Large intestine (tissue), 3 donors: ENCODE results near the gene MYBPC1. TPM values are rescaled to one million over a fixed set of nuclear protein-coding genes. Genes with fewer than 3 reads are reported as not detected.
"Not testable (repeated sequence)": the region's sequence is repeated elsewhere in the genome, so short reads cannot be mapped to it uniquely, and the experiment has no call there.

Experiments
- DNase-seq, 2 donors: peaks; one replicate each; pipeline versions ENCODE4 v3.0.0 to v3.0.0-alpha.2; 2013
- H3K27ac ChIP-seq: one replicate; pipeline ENCODE4 v1.5.1; 2013; ENCODE audit warnings: low read length
- H3K27me3 ChIP-seq: 2 replicates; pipeline ENCODE4 v1.6.1; 2013; ENCODE audit warnings: low read length; ENCODE audit not compliant: control insufficient read depth, insufficient read depth
- H3K36me3 ChIP-seq: 2 replicates; pipeline ENCODE4 v1.6.1; 2013; ENCODE audit warnings: low read length; ENCODE audit not compliant: control insufficient read depth, insufficient read depth
- H3K4me1 ChIP-seq: one replicate; pipeline ENCODE4 v1.6.1; 2013; ENCODE audit warnings: low read length; ENCODE audit not compliant: control insufficient read depth, insufficient read depth
- H3K4me3 ChIP-seq: one replicate; pipeline ENCODE4 v1.5.1; 2013; ENCODE audit warnings: low read length
- H3K9me3 ChIP-seq: one replicate; pipeline ENCODE4 v1.6.1; 2013; ENCODE audit warnings: mild to moderate bottlenecking, low read depth, low read length, moderate library complexity; ENCODE audit not compliant: control insufficient read depth
- WGBS: methylation state at CpG from one replicate; pipeline ENCODE4 v1.1.5; 2013; ENCODE audit warnings: low lambda C conversion rate; ENCODE audit not compliant: insufficient coverage; 5-methylcytosine and 5-hydroxymethylcytosine counted together
- polyA plus RNA-seq: library from polyadenylated mRNA; unstranded; fragments of 120-200 nt; gene quantifications from one replicate; pipeline ENCODE4 v1.2.1, GENCODE V29; 2013

The MYBPC1 gene
- polyA plus RNA-seq, 1 donor = 4.0 TPM

GRCh38 chr12:101650346-101651117 lies 55.8 kb downstream of the MYBPC1 start:
- Histone ChIP-seq H3K4me1 (peaks cover 9% of the 10 kb centered on the region), H3K27ac (no peak overlapping the region), H3K27me3 (no peaks in the 10 kb centered on the region), H3K9me3 (no peaks in the 10 kb centered on the region), H3K36me3 (no peaks in the 10 kb centered on the region), H3K4me3 (no peak overlapping the region)
- no CpG with 5 or more reads among the region's 4 CpGs for WGBS
- no peak for DNase-seq

DNA sequence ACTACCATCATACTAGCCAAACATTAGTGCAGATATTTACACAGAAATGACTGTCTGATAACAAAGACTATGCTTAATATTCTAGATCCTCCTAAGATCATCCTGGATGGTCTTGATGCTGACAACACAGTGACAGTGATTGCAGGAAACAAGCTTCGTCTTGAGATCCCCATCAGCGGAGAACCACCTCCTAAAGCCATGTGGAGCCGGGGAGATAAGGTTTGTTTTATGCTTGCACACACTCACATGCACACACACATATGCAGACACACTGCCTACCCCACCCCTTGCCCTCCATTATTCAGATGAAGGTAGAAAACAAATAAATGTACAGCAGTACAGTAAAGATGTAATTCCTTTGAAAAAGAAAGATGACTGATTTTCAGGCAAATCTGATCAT lies 58.3 kb downstream of the MYBPC1 start:
- H3K9me3 ChIP-seq = no peaks in the 10 kb centered on the region
- peak in 1 of 2 donors; percentile 44 for DNase-seq
- WGBS = no CpG with 5 or more reads among the region's 3 CpGs
- H3K27ac ChIP-seq = no peak overlapping the region
- H3K27me3 ChIP-seq = no peaks in the 10 kb centered on the region
- H3K36me3 ChIP-seq = no peaks in the 10 kb centered on the region
- no peak overlapping the region for H3K4me3 ChIP-seq
- peaks cover 9% of the 10 kb centered on the region for H3K4me1 ChIP-seq

GRCh38 chr12:101653503-101653902 lies 58.7 kb downstream of the MYBPC1 start:
- 10% methylated on average over 2 of the region's 3 CpGs for WGBS
- no peak overlapping the region for H3K4me3 ChIP-seq
- H3K4me1 ChIP-seq = peaks cover 9% of the 10 kb centered on the region
- no peaks in the 10 kb centered on the region for H3K27me3 ChIP-seq
- peak; percentile 44 to 79 for DNase-seq
- peak overlapping the region; percentile 21 for H3K27ac ChIP-seq
- no peaks in the 10 kb centered on the region for H3K36me3 ChIP-seq
- H3K9me3 ChIP-seq = no peaks in the 10 kb centered on the region

- Histone ChIP-seq H3K36me3 (no peaks in the 10 kb centered on the region), H3K4me3 (no peak overlapping the region), H3K9me3 (no peaks in the 10 kb centered on the region), H3K27me3 (no peaks in the 10 kb centered on the region), H3K27ac (no peak overlapping the region), H3K4me1 (peaks cover 9% of the 10 kb centered on the region)
- no CpG with 5 or more reads among the region's 1 CpG for WGBS
- DNase-seq = no peak
Observed at GRCh38 chr12:101654442-101654841, 59.7 kb downstream of the MYBPC1 start.

GRCh38 chr12:101655393-101655792 lies 60.6 kb downstream of the MYBPC1 start:
- no peak overlapping the region for H3K4me3 ChIP-seq
- WGBS = 83% methylated on average over 1 of the region's 2 CpGs
- DNase-seq = no peak
- H3K27me3 ChIP-seq = no peaks in the 10 kb centered on the region
- no peaks in the 10 kb centered on the region for H3K9me3 ChIP-seq
- no peak overlapping the region for H3K27ac ChIP-seq
- peaks cover 9% of the 10 kb centered on the region for H3K4me1 ChIP-seq
- no peaks in the 10 kb centered on the region for H3K36me3 ChIP-seq

- H3K4me1 ChIP-seq, H3K27ac ChIP-seq, H3K4me3 ChIP-seq, H3K36me3 ChIP-seq, H3K27me3 ChIP-seq, DNase-seq, H3K9me3 ChIP-seq: not testable (repeated sequence)
- no CpG with 5 or more reads among the region's 2 CpGs for WGBS
Observed at GRCh38 chr12:101660662-101661061, 65.9 kb downstream of the MYBPC1 start.

DNA sequence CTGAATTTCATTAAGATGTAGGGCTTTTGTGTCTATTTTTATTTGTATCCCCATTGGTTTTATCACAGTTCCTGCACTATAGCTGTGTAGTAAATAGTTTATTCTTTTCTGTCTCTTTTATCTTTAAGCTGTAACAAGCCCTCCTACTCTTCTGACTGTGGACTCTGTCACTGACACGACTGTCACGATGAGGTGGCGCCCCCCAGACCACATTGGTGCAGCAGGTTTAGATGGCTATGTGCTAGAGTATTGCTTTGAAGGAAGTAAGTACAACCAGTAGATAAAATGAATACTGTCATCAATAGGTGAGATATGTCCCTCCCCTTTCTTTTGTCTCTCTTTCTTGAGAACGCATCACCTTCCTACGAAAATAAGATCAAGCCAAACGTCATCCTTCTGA lies 68.5 kb downstream of the MYBPC1 start:
- Histone ChIP-seq H3K27me3 (no peaks in the 10 kb centered on the region), H3K36me3 (no peaks in the 10 kb centered on the region), H3K4me3 (no peak overlapping the region), H3K9me3 (no peaks in the 10 kb centered on the region), H3K27ac (no peak overlapping the region), H3K4me1 (peaks cover 4% of the 10 kb centered on the region)
- DNase-seq = no peak
- WGBS = 67% methylated on average over 3 of the region's 6 CpGs

DNA sequence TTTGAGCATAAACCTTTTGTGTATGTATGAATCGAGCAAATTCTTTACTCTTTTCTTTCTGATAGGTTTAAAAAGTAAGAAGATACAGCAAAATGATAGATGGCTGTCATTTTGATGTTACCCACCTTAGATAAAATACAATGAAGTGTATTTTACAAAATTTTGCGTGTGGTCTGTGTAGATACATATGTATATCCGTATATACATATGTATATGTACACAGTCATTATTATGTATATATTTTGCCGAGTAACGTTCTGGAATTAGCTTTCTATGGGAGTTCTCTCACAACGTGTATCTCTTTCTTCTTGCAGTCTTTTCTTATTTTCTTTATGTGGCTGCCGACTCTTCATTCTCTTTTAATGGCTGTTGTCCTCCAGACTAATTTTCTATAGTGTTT lies 70.2 kb downstream of the MYBPC1 start:
- H3K9me3 ChIP-seq = no peaks in the 10 kb centered on the region
- peaks cover 4% of the 10 kb centered on the region for H3K4me1 ChIP-seq
- DNase-seq = no peak
- no peak overlapping the region for H3K27ac ChIP-seq
- no peak overlapping the region for H3K4me3 ChIP-seq
- WGBS = 94% methylated on average over 5 of the region's 7 CpGs
- no peaks in the 10 kb centered on the region for H3K36me3 ChIP-seq
- H3K27me3 ChIP-seq = no peaks in the 10 kb centered on the region

- Histone ChIP-seq H3K36me3 (no peaks in the 10 kb centered on the region), H3K4me3 (no peak overlapping the region), H3K27me3 (no peaks in the 10 kb centered on the region), H3K9me3 (no peaks in the 10 kb centered on the region), H3K4me1 (peaks cover 4% of the 10 kb centered on the region), H3K27ac (no peak overlapping the region)
- no peak for DNase-seq
- WGBS = 100% methylated on average over 1 of the region's 7 CpGs
Observed at GRCh38 chr12:101666052-101666728, 71.4 kb downstream of the MYBPC1 start.

DNA sequence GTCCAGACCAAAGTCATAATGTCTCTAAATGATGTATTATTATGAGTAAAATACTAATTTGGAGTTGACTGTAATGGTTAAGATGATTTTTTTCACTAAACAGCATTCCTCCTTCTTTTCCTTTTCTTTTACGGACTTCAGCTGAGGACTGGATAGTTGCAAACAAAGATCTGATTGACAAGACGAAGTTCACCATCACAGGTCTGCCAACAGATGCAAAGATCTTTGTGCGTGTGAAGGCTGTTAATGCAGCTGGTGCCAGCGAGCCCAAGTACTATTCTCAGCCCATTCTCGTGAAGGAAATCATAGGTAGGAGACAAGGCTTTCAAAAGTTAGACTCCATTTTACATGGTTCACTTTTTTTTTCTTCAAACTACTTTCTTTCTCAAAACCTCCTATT lies 72.8 kb downstream of the MYBPC1 start:
- Histone ChIP-seq H3K27ac (no peak overlapping the region), H3K9me3 (no peaks in the 10 kb centered on the region), H3K36me3 (no peaks in the 10 kb centered on the region), H3K4me1 (peaks cover 4% of the 10 kb centered on the region), H3K4me3 (no peak overlapping the region), H3K27me3 (no peaks in the 10 kb centered on the region)
- 86% methylated on average over 1 of the region's 5 CpGs for WGBS
- DNase-seq = no peak
